Measurements from ENCODE around the gene MAP3K5.
"Not testable (repeated sequence)": the region's sequence is repeated elsewhere in the genome, so short reads cannot be mapped to it uniquely, and the experiment has no call there.

MAP3K5 gene

GRCh38 chr6:136591617-136592016 is 200.7 kb downstream of the MAP3K5 start:
- H3K4me3 ChIP-seq (ENCODE audit: low read length): no peak overlapping the region
- TF ChIP-seq, protein P1, sequence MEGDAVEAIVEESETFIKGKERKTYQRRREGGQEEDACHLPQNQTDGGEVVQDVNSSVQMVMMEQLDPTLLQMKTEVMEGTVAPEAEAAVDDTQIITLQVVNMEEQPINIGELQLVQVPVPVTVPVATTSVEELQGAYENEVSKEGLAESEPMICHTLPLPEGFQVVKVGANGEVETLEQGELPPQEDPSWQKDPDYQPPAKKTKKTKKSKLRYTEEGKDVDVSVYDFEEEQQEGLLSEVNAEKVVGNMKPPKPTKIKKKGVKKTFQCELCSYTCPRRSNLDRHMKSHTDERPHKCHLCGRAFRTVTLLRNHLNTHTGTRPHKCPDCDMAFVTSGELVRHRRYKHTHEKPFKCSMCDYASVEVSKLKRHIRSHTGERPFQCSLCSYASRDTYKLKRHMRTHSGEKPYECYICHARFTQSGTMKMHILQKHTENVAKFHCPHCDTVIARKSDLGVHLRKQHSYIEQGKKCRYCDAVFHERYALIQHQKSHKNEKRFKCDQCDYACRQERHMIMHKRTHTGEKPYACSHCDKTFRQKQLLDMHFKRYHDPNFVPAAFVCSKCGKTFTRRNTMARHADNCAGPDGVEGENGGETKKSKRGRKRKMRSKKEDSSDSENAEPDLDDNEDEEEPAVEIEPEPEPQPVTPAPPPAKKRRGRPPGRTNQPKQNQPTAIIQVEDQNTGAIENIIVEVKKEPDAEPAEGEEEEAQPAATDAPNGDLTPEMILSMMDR (conservative IDR thresholded peaks at IDR 0.05; ENCODE audit: low read length): no peak
- no peak for DNase-seq (ENCODE audit: low read depth)

DNA sequence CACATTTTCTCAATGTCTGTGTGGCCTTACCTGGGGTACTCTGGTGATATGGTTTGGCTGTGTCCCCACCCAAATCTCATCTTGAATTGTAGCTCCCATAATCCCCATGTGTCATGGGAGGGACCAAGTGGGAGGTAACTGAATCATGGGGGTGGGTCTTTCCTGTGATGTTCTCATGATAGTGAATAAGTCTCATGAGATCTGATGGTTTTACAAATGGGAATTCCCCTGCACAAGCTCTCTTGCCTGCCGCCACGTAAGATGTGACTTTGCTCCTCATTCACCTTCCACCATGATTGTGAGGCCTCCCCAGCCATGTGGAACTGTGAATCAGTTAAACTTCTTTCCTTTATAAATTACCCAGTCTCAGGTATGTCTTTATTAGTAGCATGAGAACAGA is 201.4 kb downstream of the MAP3K5 start:
- not testable (repeated sequence) for DNase-seq (ENCODE audit: low read depth)

GRCh38 chr6:136587527-136587926 is 204.8 kb downstream of the MAP3K5 start:
- no peak for DNase-seq (ENCODE audit: low read depth)
- TF ChIP-seq, protein P1 (conservative IDR thresholded peaks at IDR 0.05; ENCODE audit: low read length): no peak
- no peak overlapping the region for H3K4me3 ChIP-seq (ENCODE audit: low read length)

More for the DNA sequence above, 201.4 kb downstream of the MAP3K5 start:
- not testable (repeated sequence) for H3K4me3 ChIP-seq (ENCODE audit: low read length)

GRCh38 chr6:136586295-136586694 is 206.0 kb downstream of the MAP3K5 start:
- no peak overlapping the region for H3K4me3 ChIP-seq (ENCODE audit: low read length)
- TF ChIP-seq, protein P1 (conservative IDR thresholded peaks at IDR 0.05; ENCODE audit: low read length): no peak
- peak; percentile 94 for DNase-seq (ENCODE audit: low read depth)

- not testable (repeated sequence) for H3K4me3 ChIP-seq (ENCODE audit: low read length); DNase-seq (ENCODE audit: low read depth)
Observed at GRCh38 chr6:136585523-136585922, 206.8 kb downstream of the MAP3K5 start.

DNA sequence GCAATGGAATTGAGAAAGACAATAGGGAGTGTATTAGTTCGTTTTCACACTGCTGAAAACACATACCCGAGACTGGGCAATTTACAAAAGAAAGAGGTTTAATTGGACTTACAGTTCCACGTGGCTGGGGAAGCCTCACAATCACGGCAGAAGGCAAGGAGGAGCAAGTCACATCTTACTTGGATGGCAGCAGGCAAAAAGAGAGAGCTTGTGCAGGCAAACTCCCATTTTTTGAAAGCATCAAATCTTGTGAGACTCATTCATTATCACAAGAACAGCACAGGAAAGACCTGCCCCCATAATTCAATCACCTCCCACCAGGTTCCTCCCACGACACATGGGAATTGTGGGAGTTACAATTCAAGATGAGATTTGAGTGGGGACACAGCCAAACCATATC is 208.0 kb downstream of the MAP3K5 start:
- DNase-seq (ENCODE audit: low read depth); H3K4me3 ChIP-seq (ENCODE audit: low read length): not testable (repeated sequence)

DNA sequence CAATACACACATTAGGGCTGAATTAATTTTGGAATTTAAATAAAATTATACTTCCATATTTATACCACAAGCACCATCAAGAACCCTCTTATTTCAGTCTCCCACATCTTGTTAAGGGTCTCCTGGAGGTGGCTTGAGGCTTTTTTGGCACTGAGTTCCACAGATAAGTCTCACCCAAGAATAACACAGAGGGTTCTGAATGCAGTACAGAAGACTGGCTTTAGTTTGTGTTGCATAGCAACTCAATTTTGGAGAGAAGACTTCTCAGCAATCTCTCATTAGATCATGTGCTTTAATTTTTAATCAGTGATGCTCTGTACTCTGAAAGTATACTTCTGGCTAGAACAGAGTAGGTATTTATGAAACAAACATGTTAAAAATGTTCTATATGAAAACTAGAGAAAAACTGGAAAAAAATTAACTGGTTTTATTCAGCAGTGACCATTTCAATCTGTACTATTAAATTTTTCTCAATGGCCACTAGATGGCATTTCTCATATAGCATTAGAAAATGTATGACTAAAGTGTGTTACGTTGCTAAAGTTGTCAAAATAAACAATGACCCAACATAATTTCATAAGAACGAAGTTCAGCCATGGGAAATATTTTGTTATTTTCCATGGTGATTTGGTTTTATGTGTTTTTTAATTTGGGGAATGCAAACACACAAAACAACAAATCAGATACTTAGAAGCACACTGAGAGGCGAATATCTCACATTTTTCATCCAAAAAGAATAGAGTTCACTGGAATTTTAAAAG is 209.4 kb downstream of the MAP3K5 start:
- peak; percentile 93 for DNase-seq (ENCODE audit: low read depth)
- H3K4me3 ChIP-seq (ENCODE audit: low read length): no peak overlapping the region
- TF ChIP-seq, protein P1 (conservative IDR thresholded peaks at IDR 0.05; ENCODE audit: low read length): peak; percentile 64

DNA sequence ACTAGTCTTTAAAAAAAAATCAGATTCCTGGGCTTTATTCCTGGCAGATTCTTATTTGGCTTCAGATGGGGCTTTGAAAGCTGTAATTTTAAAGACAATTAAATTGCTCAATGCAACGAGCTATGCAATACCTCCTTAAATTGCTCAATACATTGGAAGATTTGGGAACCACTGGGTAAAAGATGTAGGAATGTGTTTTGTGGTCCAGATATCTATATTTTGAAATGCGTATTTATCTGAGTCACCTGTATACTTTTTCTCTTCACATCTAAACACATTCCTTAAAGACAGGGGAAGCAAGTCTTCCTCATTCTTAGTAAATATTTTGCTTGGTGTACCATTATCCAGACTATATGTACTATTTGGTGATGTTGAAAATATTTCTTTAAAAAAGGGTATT is 212.5 kb downstream of the MAP3K5 start:
- TF ChIP-seq, protein P1 (conservative IDR thresholded peaks at IDR 0.05; ENCODE audit: low read length): no peak
- H3K4me3 ChIP-seq (ENCODE audit: low read length): no peak overlapping the region
- DNase-seq (ENCODE audit: low read depth): peak; percentile 46

- no peak for DNase-seq (ENCODE audit: low read depth)
- TF ChIP-seq, protein P1 (conservative IDR thresholded peaks at IDR 0.05; ENCODE audit: low read length): no peak
- no peak overlapping the region for H3K4me3 ChIP-seq (ENCODE audit: low read length)
Observed at GRCh38 chr6:136576821-136577220, 215.5 kb downstream of the MAP3K5 start.
